Embryonic facial prominence (tissue), 1 donor: ENCODE data around the gene POT1.
"Not testable (repeated sequence)": the region's sequence is repeated elsewhere in the genome, so short reads cannot be mapped to it uniquely, and the experiment has no call there.

Experiments used
- DNase-seq: peaks from one replicate; pipeline ENCODE4 v3.0.0-alpha.2; 2016; ENCODE audit errors: extremely low spot score

Gene POT1, protein sequence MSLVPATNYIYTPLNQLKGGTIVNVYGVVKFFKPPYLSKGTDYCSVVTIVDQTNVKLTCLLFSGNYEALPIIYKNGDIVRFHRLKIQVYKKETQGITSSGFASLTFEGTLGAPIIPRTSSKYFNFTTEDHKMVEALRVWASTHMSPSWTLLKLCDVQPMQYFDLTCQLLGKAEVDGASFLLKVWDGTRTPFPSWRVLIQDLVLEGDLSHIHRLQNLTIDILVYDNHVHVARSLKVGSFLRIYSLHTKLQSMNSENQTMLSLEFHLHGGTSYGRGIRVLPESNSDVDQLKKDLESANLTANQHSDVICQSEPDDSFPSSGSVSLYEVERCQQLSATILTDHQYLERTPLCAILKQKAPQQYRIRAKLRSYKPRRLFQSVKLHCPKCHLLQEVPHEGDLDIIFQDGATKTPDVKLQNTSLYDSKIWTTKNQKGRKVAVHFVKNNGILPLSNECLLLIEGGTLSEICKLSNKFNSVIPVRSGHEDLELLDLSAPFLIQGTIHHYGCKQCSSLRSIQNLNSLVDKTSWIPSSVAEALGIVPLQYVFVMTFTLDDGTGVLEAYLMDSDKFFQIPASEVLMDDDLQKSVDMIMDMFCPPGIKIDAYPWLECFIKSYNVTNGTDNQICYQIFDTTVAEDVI

DNA sequence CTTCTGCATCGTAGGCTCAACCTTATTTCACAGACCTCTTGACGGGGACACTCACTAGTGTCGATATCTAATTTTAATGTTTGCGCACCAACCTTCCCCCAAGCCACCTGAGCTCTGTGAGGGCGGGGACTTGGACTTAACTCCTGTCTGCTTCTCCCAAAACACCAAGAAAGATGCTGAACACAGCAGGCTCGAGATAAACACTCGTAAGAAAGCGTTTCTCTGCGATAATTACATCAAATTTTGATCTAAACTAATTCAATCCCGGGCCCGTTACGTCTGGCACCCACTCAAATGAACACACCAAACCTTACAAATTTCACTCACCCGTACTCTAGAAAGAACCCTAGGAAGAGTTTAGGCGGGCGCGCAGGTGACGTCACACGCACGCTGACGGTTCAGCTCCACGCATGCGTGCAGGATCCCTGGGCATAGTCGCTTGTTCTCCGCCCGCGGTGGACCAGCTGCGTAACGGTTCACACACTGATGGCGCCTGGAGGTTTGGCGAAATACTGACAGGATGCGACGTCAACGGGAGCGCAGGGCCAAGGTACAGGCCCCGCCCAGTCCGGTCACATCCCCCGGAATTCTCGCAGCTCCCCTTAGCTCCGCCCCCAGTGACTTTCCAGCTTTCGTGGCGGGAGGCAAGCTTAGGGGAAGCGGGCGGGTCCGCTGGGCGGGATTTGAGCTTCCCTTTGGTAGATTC is at the start of gene POT1:
TSS of gene POT1 (minus strand) at position 359 of the 706 bp plus-strand sequence. CDS start 32,652 bp downstream, outside the sequence.
- peak; percentile 99 for DNase-seq

DNA sequence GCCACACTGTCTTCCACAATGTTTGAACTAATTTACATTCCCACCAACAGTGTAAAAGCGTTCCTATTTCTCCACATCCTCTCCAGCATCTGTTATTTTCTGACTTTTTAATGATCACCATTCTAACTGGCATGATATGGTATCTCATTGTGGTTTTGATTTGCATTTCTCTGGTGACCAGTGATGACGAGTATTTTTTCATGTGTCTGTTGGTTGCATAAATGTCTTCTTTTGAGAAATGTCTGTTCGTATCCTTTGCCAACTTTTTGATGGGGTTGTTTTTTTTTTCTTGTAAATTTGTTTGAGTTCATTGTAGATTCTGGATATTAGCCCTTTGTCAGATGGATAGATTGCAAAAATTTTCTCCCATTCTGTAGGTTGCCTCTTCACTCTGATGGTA is 45.5 kb upstream of the POT1 start:
- DNase-seq, result not testable (repeated sequence)

DNA sequence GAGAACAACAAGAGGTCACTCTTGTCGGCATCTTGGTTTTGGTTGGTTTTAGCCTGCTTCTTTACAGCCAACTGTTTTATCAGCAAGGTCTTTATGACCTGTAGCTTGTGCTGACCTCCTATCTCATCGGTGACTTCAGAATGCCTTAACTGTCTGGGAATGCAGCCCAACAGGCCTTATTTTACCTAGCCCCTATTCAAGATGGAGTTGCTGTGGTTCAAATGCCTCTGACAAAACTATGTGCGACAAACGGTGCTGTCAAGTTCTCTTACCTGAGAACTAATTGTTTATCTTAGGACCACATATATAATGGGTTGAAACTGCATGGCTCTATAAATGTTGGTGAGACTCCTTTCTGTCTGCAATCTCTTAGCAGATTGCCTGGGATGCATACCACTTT is 35.9 kb upstream of the POT1 start:
- DNase-seq, result no peak

DNA sequence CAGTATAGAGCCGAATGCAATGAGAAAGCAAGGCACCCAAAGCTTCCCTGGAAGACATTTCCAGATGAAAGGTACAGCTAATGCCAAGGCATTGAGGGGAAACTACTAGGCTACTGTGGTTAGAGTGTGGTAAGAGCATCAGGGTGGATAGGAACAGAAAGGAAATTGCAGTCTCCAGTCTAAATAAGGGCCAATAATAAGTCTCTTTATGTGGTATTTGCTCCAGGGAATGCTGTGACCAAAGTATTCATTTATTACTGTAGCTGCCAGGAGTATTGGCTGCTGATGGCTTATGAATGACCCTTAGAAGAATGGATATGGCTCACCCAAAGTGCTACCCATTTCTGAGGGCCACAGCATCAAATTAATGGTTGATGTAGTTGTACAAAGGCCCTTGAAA is 30.1 kb upstream of the POT1 start:
- DNase-seq, result no peak

DNA sequence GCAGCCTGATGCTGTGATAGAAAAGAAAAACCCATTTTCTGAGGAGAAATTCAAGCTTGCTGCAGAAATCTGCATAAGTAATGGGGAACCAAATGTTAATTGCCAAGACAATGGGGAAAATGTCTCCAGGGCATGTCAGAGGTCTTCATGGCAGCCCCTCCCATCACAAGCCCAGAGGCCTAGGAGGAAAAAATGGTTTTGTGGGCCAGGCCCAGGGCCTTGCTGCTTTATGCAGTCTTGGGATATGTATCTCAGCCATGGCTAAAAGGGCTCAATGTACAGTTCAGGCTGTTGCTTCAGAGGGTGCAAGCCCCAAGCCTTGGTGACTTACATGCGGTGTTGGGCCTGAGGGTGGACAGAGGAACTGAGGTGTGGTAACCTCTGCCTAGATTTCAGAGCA is 28.3 kb upstream of the POT1 start:
- DNase-seq, result not testable (repeated sequence)

DNA sequence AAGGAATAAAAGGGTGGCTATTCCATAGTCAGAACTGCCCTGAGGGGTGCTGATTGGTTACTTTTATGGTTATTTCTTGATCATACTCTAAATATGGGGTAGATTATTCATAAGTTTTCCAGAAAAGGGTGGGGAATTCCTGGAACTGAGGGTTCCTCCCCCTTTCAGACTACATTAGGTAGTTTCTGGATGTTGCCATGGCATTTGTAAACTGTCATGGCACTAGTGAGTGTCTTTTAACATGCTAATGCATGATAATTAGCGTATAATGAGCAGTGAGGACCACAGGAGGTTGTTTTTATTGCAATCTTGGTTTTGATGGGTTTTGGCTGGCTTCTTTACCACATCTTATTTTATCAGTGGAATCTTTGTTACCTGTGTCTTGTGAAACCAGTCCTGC is 26.5 kb upstream of the POT1 start:
- DNase-seq, result no peak

DNA sequence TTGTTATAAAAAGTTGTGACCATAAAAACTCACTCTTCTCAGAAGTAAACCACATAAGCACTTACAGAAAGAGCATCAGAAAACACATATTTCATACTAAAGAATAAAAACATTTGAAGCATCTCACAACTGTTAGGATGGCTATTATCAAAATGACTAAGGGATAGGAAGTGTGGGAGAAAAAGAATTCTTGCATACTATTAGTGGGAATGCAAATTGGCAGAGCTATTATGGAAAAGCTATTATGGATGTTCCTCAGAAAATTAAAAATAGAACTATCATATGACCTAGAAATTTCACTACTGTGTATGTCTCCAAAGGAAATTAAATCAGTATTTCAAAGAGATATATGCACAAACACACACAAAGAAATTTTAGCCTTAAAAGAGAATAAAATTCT is 25.2 kb upstream of the POT1 start:
- no peak for DNase-seq

DNA sequence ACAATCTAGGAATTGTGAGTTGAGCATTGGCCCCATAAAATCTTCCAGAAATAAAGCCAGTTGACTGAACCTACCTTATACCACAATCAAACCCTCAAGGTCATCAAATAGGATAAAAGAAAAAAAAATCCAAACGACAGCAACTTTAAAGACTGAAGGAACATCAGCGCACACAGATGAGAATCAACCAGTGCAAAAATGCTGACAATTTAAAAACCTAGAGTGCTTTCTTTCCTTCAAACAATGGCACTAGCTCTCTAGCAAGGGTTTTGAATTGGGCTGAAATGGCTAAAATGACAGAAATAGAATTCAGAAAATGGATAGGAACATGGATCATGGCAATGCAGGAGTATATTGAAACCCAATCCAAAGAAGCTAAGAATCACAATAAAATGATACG is 16.1 kb upstream of the POT1 start:
- DNase-seq, result no peak

DNA sequence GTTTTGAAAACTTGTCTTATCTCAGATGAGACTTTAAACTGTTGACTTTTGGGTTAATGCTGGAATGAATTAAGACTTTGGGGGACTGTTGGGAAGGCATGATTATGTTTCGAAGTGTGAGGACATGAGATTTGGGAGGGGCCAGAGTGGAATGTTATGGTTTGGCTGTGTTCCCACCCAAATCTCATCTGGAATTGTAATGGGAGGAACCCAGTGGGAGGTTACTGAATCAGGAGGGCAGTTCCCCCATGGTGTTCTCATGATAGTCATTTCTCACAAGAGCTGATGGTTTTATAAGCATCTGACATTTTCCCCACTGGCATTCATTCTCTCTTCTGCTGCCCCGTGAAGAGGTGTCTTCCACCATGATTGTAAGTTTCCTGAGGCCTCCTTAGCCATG is 13.8 kb upstream of the POT1 start:
- DNase-seq, result no peak

DNA sequence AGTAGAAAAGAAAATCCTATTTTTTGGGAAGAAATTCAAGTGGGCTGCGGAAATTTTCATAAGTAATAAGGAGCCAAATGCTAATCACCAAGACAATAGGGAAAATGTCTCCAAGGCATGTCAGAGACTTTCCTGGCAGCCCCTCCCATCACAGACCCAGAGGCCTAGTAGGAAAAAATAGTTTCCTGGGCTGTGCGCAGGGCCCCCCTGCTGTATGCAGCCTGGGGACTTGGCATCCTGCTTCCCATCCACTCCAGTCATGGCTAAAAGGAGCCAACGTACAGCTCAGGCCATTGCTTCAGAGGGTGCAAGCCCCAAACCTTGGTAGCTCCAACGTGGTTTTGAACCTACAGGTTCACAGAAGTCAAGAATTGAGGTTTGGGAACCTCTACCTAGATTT is 12.8 kb upstream of the POT1 start:
- no peak for DNase-seq

DNA sequence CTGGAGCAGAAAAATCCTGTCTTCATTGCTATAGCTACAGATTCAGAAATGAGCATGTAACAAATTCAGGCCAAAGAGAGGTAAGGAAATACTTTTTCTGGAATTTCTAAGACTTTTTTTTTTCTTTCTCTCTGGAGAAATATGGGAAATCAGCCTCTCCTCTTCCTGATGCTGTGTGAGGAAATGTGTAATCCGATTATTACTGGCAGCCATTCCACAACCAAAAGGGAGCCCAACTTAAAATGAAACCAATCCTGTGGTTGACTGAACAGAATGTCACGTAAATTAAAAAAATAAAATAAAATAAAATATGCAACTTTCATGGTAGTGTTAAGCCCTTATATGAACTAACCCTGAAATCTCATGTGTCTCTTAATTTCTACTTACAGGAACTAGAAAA is 10.7 kb upstream of the POT1 start:
- no peak for DNase-seq

DNA sequence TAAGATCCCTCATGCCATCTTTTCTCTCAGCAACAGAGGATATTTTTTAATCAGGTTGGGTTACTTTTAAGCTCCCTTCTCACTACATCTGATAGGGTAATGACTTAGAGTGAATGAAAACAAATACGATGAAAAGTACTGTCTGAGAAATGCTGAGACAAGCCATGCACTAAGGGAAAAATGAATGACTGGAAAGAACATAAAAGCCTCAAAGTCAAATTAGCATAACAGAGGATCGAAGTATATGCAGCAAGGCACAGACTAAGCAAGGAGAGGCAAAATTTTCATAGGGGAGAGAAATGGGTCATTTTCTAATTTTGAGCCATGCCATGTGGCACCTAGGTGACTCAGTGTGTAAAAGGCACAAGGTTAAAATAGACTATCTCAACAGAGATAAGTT is 8.5 kb upstream of the POT1 start:
- DNase-seq, result no peak

DNA sequence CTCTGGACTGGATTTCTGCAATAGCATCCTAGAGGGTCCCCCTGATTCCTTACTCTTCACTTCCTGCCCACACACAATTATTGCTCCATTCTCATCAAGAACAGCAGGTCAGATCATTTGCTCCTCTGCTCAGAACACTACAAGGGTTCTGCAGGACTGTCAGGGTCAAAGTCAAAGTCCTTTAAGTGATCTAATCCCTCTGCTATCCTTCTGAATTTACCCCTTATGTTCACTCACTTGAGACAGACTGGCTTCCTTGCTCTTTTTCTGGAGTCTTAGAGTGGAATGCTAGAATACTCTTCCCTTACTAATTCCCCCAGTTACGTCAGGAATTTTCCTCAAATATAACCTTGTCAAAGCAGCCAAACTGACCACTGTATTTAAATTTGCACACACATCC is 7.5 kb upstream of the POT1 start:
- DNase-seq, result no peak

DNA sequence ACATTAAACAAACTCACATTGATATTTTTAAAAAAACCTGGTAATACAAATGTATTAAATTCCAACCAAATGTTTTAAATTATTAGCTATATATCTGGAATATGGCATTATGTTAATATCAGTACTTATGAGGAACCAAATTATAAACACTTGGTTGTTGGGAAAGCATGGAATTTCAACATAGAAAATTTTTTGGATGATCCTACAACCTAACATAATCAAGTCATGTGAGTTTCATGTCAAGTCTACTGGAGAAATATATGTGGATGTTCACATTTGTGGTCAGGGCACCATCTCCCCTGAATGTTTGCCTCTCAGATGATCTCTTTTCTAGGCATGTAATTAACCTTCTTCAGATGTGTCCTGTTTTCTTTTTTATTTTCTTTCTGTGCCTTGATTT is 5.2 kb upstream of the POT1 start:
- DNase-seq, result no peak

DNA sequence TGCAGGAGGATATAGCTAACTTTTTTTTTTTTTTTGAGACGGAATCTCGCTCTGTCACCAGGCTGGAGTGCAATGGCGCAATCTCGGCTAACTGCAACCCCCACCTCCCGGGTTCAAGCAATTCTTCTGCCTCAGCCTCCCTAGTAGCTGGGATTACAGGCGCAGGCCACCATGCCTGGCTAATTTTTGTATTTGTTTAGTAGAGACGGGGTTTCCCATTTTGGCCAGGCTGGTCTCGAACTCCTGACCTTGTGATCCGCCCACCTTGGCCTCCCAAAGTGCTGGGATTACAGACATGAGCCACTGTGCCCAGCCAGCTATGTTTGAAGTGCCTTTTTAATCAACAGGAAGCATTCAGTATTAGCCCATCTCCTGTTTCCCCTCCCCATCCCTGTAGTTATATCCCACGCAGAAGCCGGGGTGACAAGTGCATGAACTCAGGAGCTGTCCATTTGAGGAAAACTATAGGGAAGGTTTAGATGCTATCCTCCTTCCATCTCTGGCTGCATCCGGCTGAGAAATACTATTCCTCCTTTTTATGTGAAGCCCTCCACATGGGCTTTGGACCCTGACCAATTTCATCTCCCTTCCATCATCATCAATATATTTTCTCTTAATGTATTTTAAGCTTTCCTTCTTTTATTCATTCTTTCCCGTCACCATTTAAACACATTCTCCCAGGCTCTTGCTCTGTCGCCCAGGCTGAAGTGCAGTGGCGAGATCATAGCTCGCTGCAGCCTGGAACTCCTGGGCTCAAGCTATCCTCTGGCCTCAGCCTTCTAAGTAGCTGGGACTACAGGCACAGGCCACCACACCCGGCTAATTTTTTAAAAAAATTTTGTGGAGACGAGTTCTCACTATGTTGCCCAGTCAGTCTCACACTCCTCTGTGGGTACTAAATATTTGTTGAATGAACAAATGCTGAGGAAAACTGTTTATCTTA is 1.3 kb upstream of the POT1 start:
- DNase-seq, result no peak

DNA sequence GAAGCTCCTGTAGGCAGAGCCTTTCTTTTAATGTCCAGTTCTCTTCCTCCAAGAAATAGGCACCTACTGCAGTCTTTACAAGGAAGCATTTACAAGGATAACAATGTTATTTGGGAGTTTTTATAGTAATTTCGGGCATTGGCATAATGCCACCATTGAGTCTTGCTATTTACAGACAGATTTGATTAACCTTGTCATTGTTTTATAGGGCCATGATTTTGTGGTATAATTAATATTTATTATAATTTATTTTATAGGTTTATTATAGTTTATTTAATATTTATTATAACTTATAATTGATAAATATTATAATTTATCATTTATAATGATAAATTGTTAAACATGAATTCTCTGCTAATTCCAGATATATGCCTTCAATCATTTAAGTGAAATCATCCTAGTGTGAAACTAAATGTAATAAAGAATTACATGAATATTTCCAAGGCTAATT is 573 bp upstream of the POT1 start:
- DNase-seq, result peak; percentile 10

DNA sequence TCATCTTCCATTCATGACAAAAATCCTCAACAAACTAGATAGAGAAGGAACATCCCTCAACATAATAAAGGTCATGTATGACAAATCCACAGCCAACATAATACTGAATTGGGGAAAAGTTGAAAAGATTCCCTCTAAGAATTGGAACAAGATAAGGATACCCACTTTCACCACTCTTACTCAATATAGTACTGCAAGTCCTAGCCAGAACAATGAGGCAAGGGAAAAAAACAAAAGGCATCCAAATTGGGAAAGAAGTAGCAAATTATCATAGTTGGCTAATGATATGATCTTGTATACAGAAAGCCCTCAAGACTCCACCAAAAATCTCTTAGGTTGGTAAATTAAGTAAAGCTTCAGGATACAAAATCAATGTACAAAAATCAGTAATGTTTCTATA is 4.7 kb downstream of the POT1 start:
- no peak for DNase-seq

DNA sequence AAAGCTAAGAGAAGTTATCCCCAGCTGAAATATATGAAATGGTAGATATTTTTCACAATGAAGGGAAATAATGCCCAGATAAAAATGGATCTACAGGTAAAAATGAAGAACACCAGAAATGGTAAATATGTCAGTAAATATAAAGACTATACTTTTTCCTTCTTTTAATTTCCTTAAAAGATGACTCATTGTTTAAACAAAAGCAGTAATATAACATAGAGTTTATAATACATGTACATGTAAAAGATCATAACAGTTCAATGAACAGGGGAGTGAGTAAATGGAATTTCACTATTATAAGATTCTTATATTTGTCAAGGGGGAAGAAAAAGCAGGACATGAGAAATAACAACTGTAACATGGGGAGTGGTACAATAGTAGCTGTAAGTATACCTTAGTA is 7.4 kb downstream of the POT1 start:
- no peak for DNase-seq

DNA sequence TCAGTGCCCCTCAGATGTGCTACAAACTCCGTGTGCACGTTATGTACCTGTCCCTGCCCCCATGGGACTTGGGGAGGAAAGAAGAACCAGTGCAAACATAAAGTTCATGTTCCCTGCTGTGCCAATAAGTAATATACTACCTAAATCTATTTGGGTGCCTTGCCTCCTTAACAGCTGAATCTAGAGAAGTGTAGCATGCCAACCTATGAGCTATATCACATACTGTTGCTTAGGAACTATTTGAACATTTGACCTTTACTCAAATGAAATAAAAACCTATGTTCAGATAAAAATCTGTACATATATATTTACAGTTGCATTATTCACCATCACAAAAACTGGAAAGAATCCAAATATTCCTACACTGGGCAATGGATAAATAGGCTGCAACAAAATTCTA is 9.8 kb downstream of the POT1 start:
- no peak for DNase-seq

DNA sequence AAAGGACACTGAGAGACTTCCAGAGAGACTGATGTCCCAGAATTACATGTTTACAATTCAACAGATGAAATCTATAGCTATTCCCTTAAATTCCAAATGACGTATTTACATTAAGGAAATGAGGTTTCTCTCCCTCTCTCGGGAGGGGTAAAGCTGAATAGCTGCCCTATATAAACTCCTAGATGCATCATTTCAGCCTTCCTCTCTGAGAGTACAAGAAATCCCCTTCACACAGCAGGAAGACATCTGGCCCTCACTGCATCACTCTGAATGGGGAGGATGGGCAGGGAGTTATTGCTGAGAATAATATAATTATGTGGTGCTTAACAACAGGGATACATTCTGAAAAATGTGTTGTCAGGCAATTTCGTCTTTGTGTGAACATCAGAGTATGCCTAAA is 11.0 kb downstream of the POT1 start:
- DNase-seq, result no peak

DNA sequence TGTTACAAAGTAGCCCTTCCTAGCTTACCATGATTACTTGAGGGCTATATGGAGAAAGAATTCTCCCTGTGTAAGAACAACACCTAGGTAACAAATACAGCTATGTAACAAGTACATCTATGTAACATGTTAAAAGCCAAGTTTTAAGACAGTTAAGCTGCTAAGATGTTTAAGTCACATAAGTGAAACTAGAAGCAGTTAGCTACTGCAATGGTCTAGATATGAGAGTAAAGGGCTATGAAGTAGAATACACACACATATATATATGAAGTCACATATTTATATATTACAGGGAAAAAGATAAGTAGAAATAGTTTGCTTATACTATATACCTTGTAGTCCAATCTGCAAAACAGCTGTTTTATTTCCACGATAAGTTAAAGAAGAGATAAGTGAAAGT is 14.4 kb downstream of the POT1 start:
- no peak for DNase-seq

DNA sequence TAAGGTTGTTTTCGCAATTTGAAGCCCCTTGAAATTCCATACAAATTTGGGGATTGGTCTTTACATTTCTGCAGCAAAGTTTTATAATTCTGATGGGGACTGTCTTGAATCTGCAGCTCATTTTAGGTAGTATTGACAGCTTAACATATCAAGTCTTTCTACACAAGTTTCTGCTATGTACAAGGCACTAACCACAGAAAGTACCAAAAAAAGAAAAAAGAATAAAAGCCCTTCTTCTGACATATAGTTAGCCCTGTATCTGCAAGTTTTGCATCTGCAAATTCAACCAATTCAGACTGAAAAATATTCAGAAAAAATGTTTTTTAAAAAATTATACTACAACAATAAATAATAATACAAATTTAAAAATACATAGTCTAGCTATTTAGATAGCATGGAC is 15.3 kb downstream of the POT1 start:
- DNase-seq, result no peak
